ENCODE data around the gene TIMP1. TPM values are rescaled to one million over a fixed set of nuclear protein-coding genes. Genes with fewer than 3 reads are reported as not detected.

The TIMP1 gene
- total RNA-seq, 2 donors from 2014 or later = 9.1 to 12.5 TPM

Other genes starting within 250 kb of the TIMP1 start
- under 1 TPM; 0.31 to 0.61 TPM for gene ZNF157, start 211.9 kb upstream of the TIMP1 start, total RNA-seq
- 10 to 100 TPM; 12.5 to 16.6 TPM for gene ZNF41, start 99.2 kb upstream of the TIMP1 start, total RNA-seq
- 10 to 100 TPM; 84.7 to 87.1 TPM for gene ARAF, start 21.2 kb upstream of the TIMP1 start, total RNA-seq
- under 1 TPM; 0.29 to 0.92 TPM for gene SYN1, start 37.4 kb downstream of the TIMP1 start, total RNA-seq
- gene CFP, start 47.5 kb downstream of the TIMP1 start, total RNA-seq = 1 to 10 TPM in 1 of 2 donors, under 1 TPM in 1; 0.71 to 2.3 TPM
- gene ELK1, start 68.1 kb downstream of the TIMP1 start, total RNA-seq = 10 to 100 TPM; 24.5 to 49.5 TPM
- gene UXT, start 76.7 kb downstream of the TIMP1 start, total RNA-seq = 100 to 1,000 TPM in 1 of 2 donors, 10 to 100 TPM in 1; 80.5 to 113 TPM